ENCODE results near the gene SLC40A1. TPM values are rescaled to one million over a fixed set of nuclear protein-coding genes. Genes with fewer than 3 reads are reported as not detected.

The SLC40A1 gene
- total RNA-seq, 1 donor from 2014 or later, result 169 TPM

DNA sequence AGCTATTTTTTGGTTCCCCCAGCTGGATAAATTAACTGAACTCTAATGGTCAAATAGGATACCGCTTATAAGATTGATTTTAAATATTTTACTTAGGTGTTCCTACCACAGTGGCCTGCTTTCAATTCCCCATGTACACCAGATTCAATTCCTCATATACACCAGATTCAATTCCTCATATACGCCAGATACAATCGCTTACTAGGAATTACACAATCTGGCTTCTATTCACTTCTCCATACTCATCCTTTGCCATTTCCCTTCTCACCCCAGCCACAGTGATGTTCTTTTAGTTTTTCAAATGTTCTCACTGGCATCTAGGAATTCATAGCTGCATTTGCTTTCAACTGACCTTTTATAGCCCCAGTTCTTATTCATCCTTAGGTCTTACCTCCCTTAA is 66.5 kb downstream of the SLC40A1 start:
- intact Hi-C loops (cut with DNase I), result no loop called here
- no peaks in the 10 kb centered on the region for H3K9me3 ChIP-seq
- TF ChIP-seq CTCF (IDR thresholded peaks at IDR 0.05), result no peak
- peaks cover 3% of the 10 kb centered on the region for H3K4me1 ChIP-seq
- no peaks in the 10 kb centered on the region for H3K36me3 ChIP-seq
- no peak overlapping the region for H3K27ac ChIP-seq
- H3K27me3 ChIP-seq, result no peaks in the 10 kb centered on the region
- ATAC-seq, result peak; percentile 83
- DNase-seq, result no peak
- no peak overlapping the region for H3K4me3 ChIP-seq

- peaks cover 3% of the 10 kb centered on the region for H3K4me1 ChIP-seq
- no peak for DNase-seq
- H3K36me3 ChIP-seq, result no peaks in the 10 kb centered on the region
- H3K9me3 ChIP-seq, result no peaks in the 10 kb centered on the region
- intact Hi-C loops (cut with DNase I), result no loop called here
- no peak for TF ChIP-seq CTCF (IDR thresholded peaks at IDR 0.05)
- no peak overlapping the region for H3K4me3 ChIP-seq
- no peaks in the 10 kb centered on the region for H3K27me3 ChIP-seq
- H3K27ac ChIP-seq, result no peak overlapping the region
- ATAC-seq, result no peak
Measured at GRCh38 chr2:189512879-189513278, 67.7 kb downstream of the SLC40A1 start.

DNA sequence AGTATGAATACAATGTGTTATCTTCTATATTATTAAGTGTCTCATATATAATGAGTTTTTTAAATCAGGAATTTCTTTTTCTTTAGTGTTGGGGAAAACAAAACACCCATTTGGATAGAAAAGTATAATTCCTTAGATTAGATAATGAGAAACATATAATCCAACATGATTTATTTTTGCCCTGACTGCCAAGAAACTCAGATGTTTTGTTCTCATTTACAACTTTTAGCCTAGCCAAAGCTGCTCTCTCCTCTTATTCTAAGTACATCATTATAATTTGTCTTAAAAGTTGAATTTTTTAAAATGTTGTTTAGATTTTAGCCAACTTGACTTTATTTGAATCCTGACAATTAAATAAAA is 68.6 kb downstream of the SLC40A1 start:
- Histone ChIP-seq H3K4me3 (no peak overlapping the region), H3K27me3 (no peaks in the 10 kb centered on the region), H3K9me3 (no peaks in the 10 kb centered on the region), H3K4me1 (peaks cover 3% of the 10 kb centered on the region), H3K27ac (no peak overlapping the region), H3K36me3 (no peaks in the 10 kb centered on the region)
- ATAC-seq, result no peak
- no peak for TF ChIP-seq CTCF (IDR thresholded peaks at IDR 0.05)
- intact Hi-C loops (cut with DNase I), result no loop called here
- no peak for DNase-seq

- H3K9me3 ChIP-seq, result no peaks in the 10 kb centered on the region
- no peaks in the 10 kb centered on the region for H3K27me3 ChIP-seq
- no peak overlapping the region for H3K27ac ChIP-seq
- intact Hi-C loops (cut with DNase I), result no loop called here
- peaks cover 3% of the 10 kb centered on the region for H3K4me1 ChIP-seq
- ATAC-seq (no peak), DNase-seq (no peak)
- H3K4me3 ChIP-seq, result no peak overlapping the region
- no peak for TF ChIP-seq CTCF (IDR thresholded peaks at IDR 0.05)
- H3K36me3 ChIP-seq, result no peaks in the 10 kb centered on the region
Measured at GRCh38 chr2:189511210-189511959, 69.2 kb downstream of the SLC40A1 start.

Other genes starting within 250 kb of the SLC40A1 start
- 23.4 TPM for gene WDR75, start 139.3 kb downstream of the SLC40A1 start, total RNA-seq
- gene ASNSD1, start 80.7 kb upstream of the SLC40A1 start, total RNA-seq, result 32.3 TPM
- 10.7 TPM for gene ANKAR, start 93.9 kb upstream of the SLC40A1 start, total RNA-seq
- 6.7 TPM for gene OSGEPL1, start 182.0 kb upstream of the SLC40A1 start, total RNA-seq
- 65.0 TPM for gene ORMDL1, start 203.6 kb upstream of the SLC40A1 start, total RNA-seq
- 17.4 TPM for gene PMS1, start 203.7 kb upstream of the SLC40A1 start, total RNA-seq